GM13977 (cell line): ENCODE data around the gene EEF1A2.

Experiments
- DNase-seq: peaks from one replicate; pipeline ENCODE4 v3.0.0; 2012; ENCODE audit warnings: low spot score
- in situ Hi-C: fragments of 300-500 bp; cut with MboI; formaldehyde crosslinking; loops from one replicate; pipeline ENCODE4 v1.12.0; 2022; ENCODE audit warnings: low sequenced_read_pairs, low pct_unique_long_range_greater_than_20kb, mixed read lengths, inconsistent platforms; ENCODE audit not compliant: unreplicated experiment
- TF ChIP-seq, protein P1 (sequence below): IDR thresholded peaks from 2 replicates; pipeline ENCODE4 v1.5.1; 2012; ENCODE audit warnings: mild to moderate bottlenecking, control low read depth; ENCODE audit not compliant: insufficient read depth; ENCODE audit errors: extremely low read depth, missing control alignments

The EEF1A2 gene

DNA sequence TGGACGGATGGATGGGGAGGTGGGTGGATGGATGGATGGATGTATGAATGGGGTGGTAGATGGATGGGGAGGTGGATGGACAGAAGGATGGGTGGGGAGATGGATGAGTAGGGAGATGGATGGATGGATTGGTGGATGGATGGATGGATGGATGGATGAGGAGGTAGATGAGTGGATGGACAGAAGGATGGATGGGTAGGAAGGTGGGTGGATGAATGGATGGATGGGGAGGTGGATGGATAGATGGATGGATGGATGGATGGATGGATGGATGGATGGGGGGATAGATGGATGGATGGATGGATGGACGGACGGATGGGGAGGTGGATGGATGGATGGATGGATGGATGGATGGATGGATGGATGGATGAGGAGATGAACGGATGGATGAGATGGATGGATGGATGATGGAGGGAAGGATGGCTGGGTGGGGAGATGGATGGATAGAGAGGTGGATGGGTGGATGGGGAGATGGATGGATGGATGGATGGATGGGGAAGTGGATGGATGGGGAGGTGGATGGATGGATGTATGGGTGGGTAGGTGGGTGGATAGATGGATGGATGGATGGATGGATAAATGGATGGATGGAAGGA is 7.2 kb downstream of the EEF1A2 start:
- in situ Hi-C loops = no loop called here
- TF ChIP-seq, protein P1, sequence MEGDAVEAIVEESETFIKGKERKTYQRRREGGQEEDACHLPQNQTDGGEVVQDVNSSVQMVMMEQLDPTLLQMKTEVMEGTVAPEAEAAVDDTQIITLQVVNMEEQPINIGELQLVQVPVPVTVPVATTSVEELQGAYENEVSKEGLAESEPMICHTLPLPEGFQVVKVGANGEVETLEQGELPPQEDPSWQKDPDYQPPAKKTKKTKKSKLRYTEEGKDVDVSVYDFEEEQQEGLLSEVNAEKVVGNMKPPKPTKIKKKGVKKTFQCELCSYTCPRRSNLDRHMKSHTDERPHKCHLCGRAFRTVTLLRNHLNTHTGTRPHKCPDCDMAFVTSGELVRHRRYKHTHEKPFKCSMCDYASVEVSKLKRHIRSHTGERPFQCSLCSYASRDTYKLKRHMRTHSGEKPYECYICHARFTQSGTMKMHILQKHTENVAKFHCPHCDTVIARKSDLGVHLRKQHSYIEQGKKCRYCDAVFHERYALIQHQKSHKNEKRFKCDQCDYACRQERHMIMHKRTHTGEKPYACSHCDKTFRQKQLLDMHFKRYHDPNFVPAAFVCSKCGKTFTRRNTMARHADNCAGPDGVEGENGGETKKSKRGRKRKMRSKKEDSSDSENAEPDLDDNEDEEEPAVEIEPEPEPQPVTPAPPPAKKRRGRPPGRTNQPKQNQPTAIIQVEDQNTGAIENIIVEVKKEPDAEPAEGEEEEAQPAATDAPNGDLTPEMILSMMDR = no peak
- no peak for DNase-seq

DNA sequence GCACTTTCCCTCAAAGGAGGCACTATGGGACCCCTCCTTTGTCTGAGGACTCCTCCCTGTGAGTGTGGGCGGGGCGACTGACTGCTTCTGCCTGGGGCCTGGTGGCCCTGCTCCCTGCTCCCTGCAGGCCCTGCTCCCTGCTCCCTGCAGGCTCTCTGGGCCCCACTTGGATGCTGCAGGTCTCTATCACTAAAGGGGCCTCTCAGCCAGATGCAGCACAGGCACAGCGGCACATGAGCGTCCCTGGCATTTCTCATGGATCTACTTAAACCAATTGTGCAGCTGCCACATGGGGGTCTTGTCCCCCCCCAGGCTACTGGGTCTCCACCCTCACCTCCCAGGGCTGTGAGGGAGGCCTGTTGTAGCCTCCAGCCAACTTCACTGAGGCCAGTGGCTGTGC is 7.8 kb downstream of the EEF1A2 start:
- no peak for DNase-seq
- in situ Hi-C loops = no loop called here
- TF ChIP-seq, protein P1 = no peak

DNA sequence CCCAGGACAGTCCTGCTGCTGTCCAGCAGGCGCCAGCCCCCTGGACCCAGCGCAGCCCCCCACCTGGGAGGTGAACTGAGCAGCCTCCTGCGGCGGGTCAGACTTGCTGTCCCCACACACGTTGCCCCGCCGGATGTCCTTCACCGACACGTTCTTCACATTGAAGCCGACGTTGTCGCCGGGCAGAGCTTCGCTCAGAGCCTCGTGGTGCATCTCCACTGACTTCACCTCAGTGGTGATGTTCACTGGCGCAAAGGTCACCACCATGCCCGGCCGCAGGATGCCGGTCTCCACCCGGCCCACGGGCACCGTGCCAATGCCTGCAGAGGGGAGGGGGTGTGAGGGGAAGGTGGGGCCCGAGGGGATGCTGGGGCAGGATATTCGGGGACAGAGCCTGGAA is 8.5 kb downstream of the EEF1A2 start:
- TF ChIP-seq, protein P1 = no peak
- in situ Hi-C loops = no loop called here
- no peak for DNase-seq

DNA sequence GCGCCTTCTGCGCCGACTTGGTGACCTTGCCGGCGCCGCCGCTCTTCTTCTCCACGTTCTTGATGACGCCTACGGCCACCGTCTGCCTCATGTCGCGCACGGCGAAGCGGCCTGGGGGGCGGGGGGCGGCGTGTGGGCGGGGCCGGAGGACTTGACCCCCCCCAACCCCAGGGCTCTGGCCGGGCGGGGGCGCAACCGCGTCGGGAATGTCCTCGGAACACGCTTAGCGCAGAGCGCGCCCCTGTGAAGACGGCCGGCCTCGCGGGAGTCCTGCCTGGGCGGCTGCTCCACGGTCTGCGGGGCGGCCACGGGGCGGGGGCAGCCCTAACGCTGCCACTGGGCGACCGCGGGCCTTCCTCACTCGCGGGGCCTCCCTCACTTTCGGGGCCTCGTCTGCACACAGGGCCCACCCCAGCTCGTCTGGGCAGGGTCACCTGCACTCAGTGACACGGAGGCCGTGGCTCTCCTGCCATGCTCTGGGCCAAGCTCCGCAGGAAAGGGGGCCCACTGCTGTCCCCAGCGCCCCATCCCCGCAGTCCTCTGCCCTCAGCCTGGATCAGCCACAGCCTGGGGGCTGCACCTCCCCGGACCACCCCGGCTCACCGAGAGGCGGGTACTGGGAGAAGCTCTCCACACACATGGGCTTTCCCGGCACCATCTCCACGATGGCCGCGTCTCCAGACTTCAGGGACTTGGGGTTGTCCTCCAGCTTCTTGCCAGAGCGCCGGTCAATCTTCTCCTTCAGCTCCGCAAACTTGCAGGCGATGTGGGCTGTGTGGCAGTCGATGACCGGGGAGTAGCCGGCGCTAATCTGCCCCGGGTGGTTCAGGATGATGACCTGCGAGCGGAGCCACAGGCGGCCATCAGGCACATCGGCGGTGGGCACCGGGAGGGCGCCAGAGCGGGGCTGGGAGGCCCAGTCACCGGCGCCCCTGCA is 10.3 kb downstream of the EEF1A2 start:
- TF ChIP-seq, protein P1 = no peak
- no peak for DNase-seq

DNA sequence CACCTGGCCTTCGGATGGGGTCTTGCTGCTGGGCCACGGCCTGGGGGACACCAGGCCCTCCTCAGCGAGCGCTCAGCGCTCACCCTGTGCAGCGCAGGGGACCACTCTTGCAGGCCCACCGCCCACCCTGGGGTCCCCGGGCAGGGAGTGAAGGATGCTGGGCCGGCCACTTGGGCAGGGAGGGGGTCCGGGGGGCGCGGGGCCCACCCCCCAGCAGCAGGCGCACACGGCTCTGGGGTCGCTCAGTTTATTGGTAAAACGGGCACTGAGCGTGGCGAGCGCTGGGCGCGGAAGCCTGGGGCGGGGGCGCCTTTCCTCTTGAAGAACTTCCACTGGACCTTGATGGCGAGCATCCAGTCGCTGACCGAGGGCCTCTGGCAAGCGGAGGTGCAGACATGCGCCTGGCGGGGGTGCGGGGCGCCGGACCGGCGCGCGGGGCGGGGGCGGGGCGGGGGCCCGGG is 11.1 kb downstream of the EEF1A2 start:
- TF ChIP-seq, protein P1 = no peak
- no peak for DNase-seq
- in situ Hi-C loops = no loop called here

More for the DNA sequence above, 10.3 kb downstream of the EEF1A2 start:
- in situ Hi-C loops = no loop called here

DNA sequence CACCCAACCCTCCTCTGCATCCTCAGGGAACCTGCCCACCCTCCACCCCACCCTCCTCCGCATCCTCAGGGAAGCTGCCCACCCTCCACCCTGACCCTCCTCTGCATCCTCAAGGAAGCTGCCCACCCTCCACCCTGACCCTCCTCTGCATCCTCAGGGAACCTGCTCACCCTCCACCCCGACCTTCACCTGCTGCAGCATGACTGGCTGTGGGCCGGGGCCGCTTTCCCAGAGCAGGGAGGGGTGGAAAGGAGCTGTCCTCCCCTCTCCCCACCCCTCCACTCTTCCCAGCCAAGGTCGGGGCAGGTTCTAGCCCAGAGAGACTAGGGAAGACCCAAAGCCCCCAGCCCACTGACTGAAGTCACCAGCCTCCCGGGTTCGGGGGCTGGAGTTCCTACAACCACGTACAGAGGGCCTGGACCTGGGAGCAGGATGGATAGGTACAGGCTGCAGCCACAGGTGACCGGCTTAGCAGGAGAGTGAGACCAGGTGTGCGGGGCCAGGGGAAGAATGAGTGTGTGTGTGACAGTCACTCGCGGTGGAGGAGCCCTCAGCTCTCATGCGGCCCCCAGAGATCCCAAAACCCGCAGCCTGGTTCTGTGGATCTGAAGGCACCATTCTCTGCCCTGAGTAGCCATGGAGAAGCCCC is 11.6 kb downstream of the EEF1A2 start:
- in situ Hi-C loops = no loop called here
- TF ChIP-seq, protein P1 = no peak

More for the DNA sequence above, 11.6 kb downstream of the EEF1A2 start:
- no peak for DNase-seq
